ENCODE results near the gene SNW1.

Gene SNW1

GRCh38 chr14:77673193-77673592 lies 87.8 kb downstream of the SNW1 start:
- in situ Hi-C loops (cut with MboI; ENCODE audit: low pct_unique_long_range_greater_than_20kb, low sequenced_read_pairs, unreplicated experiment): loop anchor here (25.0 kb wide), 1 partner anchor 314 kb away; no protein-coding TSS in a partner anchor
- DNase-seq (ENCODE audit: low spot score): no peak
- TF ChIP-seq, protein P1, sequence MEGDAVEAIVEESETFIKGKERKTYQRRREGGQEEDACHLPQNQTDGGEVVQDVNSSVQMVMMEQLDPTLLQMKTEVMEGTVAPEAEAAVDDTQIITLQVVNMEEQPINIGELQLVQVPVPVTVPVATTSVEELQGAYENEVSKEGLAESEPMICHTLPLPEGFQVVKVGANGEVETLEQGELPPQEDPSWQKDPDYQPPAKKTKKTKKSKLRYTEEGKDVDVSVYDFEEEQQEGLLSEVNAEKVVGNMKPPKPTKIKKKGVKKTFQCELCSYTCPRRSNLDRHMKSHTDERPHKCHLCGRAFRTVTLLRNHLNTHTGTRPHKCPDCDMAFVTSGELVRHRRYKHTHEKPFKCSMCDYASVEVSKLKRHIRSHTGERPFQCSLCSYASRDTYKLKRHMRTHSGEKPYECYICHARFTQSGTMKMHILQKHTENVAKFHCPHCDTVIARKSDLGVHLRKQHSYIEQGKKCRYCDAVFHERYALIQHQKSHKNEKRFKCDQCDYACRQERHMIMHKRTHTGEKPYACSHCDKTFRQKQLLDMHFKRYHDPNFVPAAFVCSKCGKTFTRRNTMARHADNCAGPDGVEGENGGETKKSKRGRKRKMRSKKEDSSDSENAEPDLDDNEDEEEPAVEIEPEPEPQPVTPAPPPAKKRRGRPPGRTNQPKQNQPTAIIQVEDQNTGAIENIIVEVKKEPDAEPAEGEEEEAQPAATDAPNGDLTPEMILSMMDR (IDR thresholded peaks at IDR 0.05; ENCODE audit: extremely low read depth, insufficient read depth, missing control alignments): no peak
